BE2C (cell line): ENCODE results near the gene RTL9.
"Not testable (repeated sequence)": the region's sequence is repeated elsewhere in the genome, so short reads cannot be mapped to it uniquely, and the experiment has no call there.

ENCODE experiments used
- DNase-seq: peaks from one replicate; pipeline ENCODE4 v3.0.0-alpha.2; 2020
- H3K27me3 ChIP-seq: fragments of 250-450 bp; sonication (Bioruptor Pico); 2 replicates; pipeline ENCODE4 v1.5.1; 2020; ENCODE audit warnings: mild to moderate bottlenecking
- H3K36me3 ChIP-seq: fragments of 250-450 bp; sonication (Bioruptor Pico); 2 replicates; pipeline ENCODE4 v1.5.1; 2020; ENCODE audit warnings: mild to moderate bottlenecking
- H3K4me1 ChIP-seq: fragments of 250-450 bp; sonication (Bioruptor Pico); 2 replicates; pipeline ENCODE4 v1.5.1; 2020
- H3K4me3 ChIP-seq: 2 replicates; pipeline ENCODE4 v1.5.1; 2011; ENCODE audit warnings: low read depth, low read length
- H3K9me3 ChIP-seq: fragments of 250-450 bp; sonication (Bioruptor Pico); 2 replicates; pipeline ENCODE4 v1.5.1; 2020
- CTCF ChIP-seq: IDR thresholded peaks from 2 replicates; pipeline ENCODE4 v1.5.1; 2012; ENCODE audit warnings: mild to moderate bottlenecking, low read depth, low read length

The RTL9 gene

GRCh38 chrX:110321081-110321480, 37.6 kb upstream of the RTL9 start:
- Histone ChIP-seq H3K27me3 (no peaks in the 10 kb centered on the region), H3K36me3 (peaks cover 4% of the 10 kb centered on the region; the same call in 1 of the 2 replicates), H3K9me3 (no peaks in the 10 kb centered on the region), H3K4me3 (no peak overlapping the region), H3K4me1 (no peaks in the 10 kb centered on the region)
- DNase-seq, result no peak
- TF ChIP-seq CTCF, result no peak

GRCh38 chrX:110321670-110322069, 37.0 kb upstream of the RTL9 start:
- no peak for TF ChIP-seq CTCF
- no peak overlapping the region for H3K4me3 ChIP-seq
- DNase-seq, result no peak
- H3K36me3 ChIP-seq, result peaks cover 4% of the 10 kb centered on the region; the same call in 1 of the 2 replicates
- H3K4me1 ChIP-seq, result no peaks in the 10 kb centered on the region
- H3K9me3 ChIP-seq, result no peaks in the 10 kb centered on the region
- H3K27me3 ChIP-seq, result no peaks in the 10 kb centered on the region

GRCh38 chrX:110322603-110323002, 36.0 kb upstream of the RTL9 start:
- Histone ChIP-seq H3K9me3 (no peaks in the 10 kb centered on the region), H3K4me3 (no peak overlapping the region), H3K27me3 (no peaks in the 10 kb centered on the region), H3K4me1 (no peaks in the 10 kb centered on the region), H3K36me3 (peaks cover 2% of the 10 kb centered on the region; the same call in 1 of the 2 replicates)
- DNase-seq, result no peak
- TF ChIP-seq CTCF, result no peak

GRCh38 chrX:110326712-110327111, 31.9 kb upstream of the RTL9 start:
- H3K27me3 ChIP-seq, result no peaks in the 10 kb centered on the region
- H3K9me3 ChIP-seq, result no peaks in the 10 kb centered on the region
- no peak overlapping the region for H3K4me3 ChIP-seq
- no peaks in the 10 kb centered on the region for H3K4me1 ChIP-seq
- no peaks in the 10 kb centered on the region for H3K36me3 ChIP-seq
- no peak for TF ChIP-seq CTCF
- no peak for DNase-seq

GRCh38 chrX:110327336-110327735, 31.3 kb upstream of the RTL9 start:
- Histone ChIP-seq H3K4me3 (no peak overlapping the region), H3K27me3 (no peaks in the 10 kb centered on the region), H3K4me1 (no peaks in the 10 kb centered on the region), H3K36me3 (no peaks in the 10 kb centered on the region), H3K9me3 (no peaks in the 10 kb centered on the region)
- TF ChIP-seq CTCF, result no peak
- DNase-seq, result no peak

- not testable (repeated sequence) for H3K4me3 ChIP-seq, H3K27me3 ChIP-seq, H3K4me1 ChIP-seq, DNase-seq, H3K9me3 ChIP-seq, H3K36me3 ChIP-seq
These were observed 30.0 kb upstream of the RTL9 start for GRCh38 chrX:110328613-110329012.

- DNase-seq, result no peak
- no peak overlapping the region for H3K4me3 ChIP-seq
- no peaks in the 10 kb centered on the region for H3K36me3 ChIP-seq
- no peaks in the 10 kb centered on the region for H3K9me3 ChIP-seq
- H3K27me3 ChIP-seq, result no peaks in the 10 kb centered on the region
- no peak for TF ChIP-seq CTCF
- H3K4me1 ChIP-seq, result no peaks in the 10 kb centered on the region
These were observed 27.1 kb upstream of the RTL9 start for GRCh38 chrX:110331444-110332030.

GRCh38 chrX:110333458-110333857, 25.2 kb upstream of the RTL9 start:
- not testable (repeated sequence) for H3K36me3 ChIP-seq, H3K4me3 ChIP-seq, H3K4me1 ChIP-seq, DNase-seq, H3K9me3 ChIP-seq, H3K27me3 ChIP-seq
